Panc1 (cell line): ENCODE results near the gene CENPE. TPM values are rescaled to one million over a fixed set of nuclear protein-coding genes. Genes with fewer than 3 reads are reported as not detected.

Experiments
- ATAC-seq: fragments of 200-7000 bp; cut with Tn5 transposase; 2 replicates; pipeline ENCODE4 v1.9.1; 2020; ENCODE audit warnings: mild to moderate bottlenecking, moderate library complexity
- BruUV-seq: library from RNA; stranded (reverse); fragments of 400-500 nt; replicated peaks from 2 replicates; lab custom pipeline; 2021; lab: Mats Ljungman, UMichigan
- CTCF ChIA-PET: fragments of 300-600 bp; sonication (Branson Sonifier 250); formaldehyde crosslinking; loops from one replicate; lab custom pipeline; 2022; ENCODE audit warnings: antibody characterized with exemption; lab: Charles Lee
- POLR2A ChIA-PET: fragments of 300-600 bp; sonication (Branson Sonifier 250); formaldehyde crosslinking; loops from one replicate; lab custom pipeline; 2022; ENCODE audit warnings: antibody characterized with exemption; lab: Charles Lee
- DNase-seq: peaks from one replicate; pipeline ENCODE4 v3.0.0-alpha.2; 2010; ENCODE audit warnings: low read depth, low spot score
- H3K27ac ChIP-seq: 2 replicates; pipeline ENCODE4 v1.5.1; 2011; ENCODE audit warnings: mild to moderate bottlenecking, low read length, inconsistent platforms
- H3K27me3 ChIP-seq: fragments of 200-500 bp; sonication (Bioruptor generic); 2 replicates; pipeline ENCODE4 v1.6.0; 2014; ENCODE audit warnings: low read length, inconsistent platforms; ENCODE audit not compliant: control insufficient read depth, insufficient read depth
- H3K36me3 ChIP-seq: fragments of 200-500 bp; sonication (Bioruptor generic); 2 replicates; pipeline ENCODE4 v1.5.1; 2014; ENCODE audit warnings: inconsistent platforms, mild to moderate bottlenecking, low read length, moderate library complexity; ENCODE audit not compliant: control insufficient read depth, insufficient read depth
- H3K4me1 ChIP-seq: 2 replicates; pipeline ENCODE4 v1.5.1; 2011; ENCODE audit warnings: inconsistent platforms, mild to moderate bottlenecking, low read length, moderate library complexity; ENCODE audit not compliant: control insufficient read depth, insufficient read depth
- H3K4me3 ChIP-seq, 2 experiments: 2 replicates each; pipeline ENCODE4 v1.5.1; 2011 to 2012; ENCODE audit warnings: low read depth in 2 of 2, low read length in 2 of 2, mild to moderate bottlenecking in 2 of 2, inconsistent platforms in 1 of 2, moderate library complexity in 1 of 2
- H3K9me3 ChIP-seq: fragments of 200-500 bp; sonication (Bioruptor generic); 2 replicates; pipeline ENCODE4 v1.5.1; 2014; ENCODE audit warnings: low read depth, mild to moderate bottlenecking, inconsistent platforms, low read length, moderate library complexity; ENCODE audit not compliant: control insufficient read depth, insufficient read depth
- POLR2AphosphoS5 ChIP-seq: IDR thresholded peaks from 2 replicates; pipeline ENCODE4 v1.6.1; 2012; ENCODE audit warnings: mild to moderate bottlenecking, low read depth, low read length, moderate library complexity
- SIN3A ChIP-seq: IDR thresholded peaks from 2 replicates; pipeline ENCODE4 v1.6.1; 2012; ENCODE audit warnings: low read depth, mild to moderate bottlenecking, low read length, moderate library complexity, borderline replicate concordance; ENCODE audit not compliant: insufficient read depth
- TCF7L2 ChIP-seq: IDR thresholded peaks from 2 replicates; pipeline ENCODE4 v1.6.1; 2011; ENCODE audit warnings: mild to moderate bottlenecking, low read depth, low read length, inconsistent platforms
- in situ Hi-C: cut with HindIII; loops from 2 replicates; pipeline ENCODE4 v1.10.0; 2016; ENCODE audit warnings: low sequenced_read_pairs, low pct_unique_long_range_greater_than_20kb
- intact Hi-C: fragments of 100-400 bp; cut with micrococcal nuclease; formaldehyde crosslinking; loops from one replicate; pipeline ENCODE4 v1.10.0; 2022; ENCODE audit not compliant: unreplicated experiment
- total RNA-seq: library from RNA; stranded (reverse); gene quantifications from one replicate; pipeline ENCODE4 v1.2.1, GENCODE V29; 2021; ENCODE audit not compliant: unreplicated experiment
- TF ChIP-seq, protein P1 (sequence below), 2 experiments: IDR thresholded peaks; 2 replicates each; pipeline ENCODE4 v1.6.1; 2011 to 2012; ENCODE audit warnings: low read depth in 2 of 2, control low read depth in 1 of 2, low read length in 1 of 2, mild to moderate bottlenecking in 1 of 2, moderate library complexity in 1 of 2; ENCODE audit not compliant: insufficient read depth in 1 of 2
- TF ChIP-seq, protein P2 (sequence below): fragments of 450-650 bp; IDR thresholded peaks from 2 replicates; pipeline ENCODE4 v1.5.1; 2017; ENCODE audit warnings: mild to moderate bottlenecking

The CENPE gene
- total RNA-seq, 1 experiment from 2014 or later, result 25.2 TPM

DNA sequence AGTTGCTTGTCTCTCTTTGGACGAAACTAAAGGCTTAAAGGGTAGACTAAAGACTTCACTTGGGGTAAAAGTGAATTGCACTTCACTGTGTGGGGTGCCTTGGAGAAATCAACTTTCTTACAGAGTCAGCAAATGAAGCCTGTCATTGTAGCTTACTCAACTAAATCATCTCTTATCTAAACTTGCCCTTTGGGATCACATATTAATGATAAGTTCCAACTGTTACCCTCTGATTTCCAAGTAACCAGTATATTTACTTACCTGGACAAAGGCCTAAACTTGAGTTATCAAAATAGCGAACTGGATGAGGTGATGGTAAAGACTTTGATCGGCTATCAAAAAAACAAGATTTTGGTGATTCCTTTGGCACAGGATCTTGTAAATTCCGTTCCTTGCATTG, 89.6 kb downstream of the CENPE start:
- no peak for DNase-seq
- CTCF ChIA-PET, result no interaction called here
- in situ Hi-C loops, result no loop called here

DNA sequence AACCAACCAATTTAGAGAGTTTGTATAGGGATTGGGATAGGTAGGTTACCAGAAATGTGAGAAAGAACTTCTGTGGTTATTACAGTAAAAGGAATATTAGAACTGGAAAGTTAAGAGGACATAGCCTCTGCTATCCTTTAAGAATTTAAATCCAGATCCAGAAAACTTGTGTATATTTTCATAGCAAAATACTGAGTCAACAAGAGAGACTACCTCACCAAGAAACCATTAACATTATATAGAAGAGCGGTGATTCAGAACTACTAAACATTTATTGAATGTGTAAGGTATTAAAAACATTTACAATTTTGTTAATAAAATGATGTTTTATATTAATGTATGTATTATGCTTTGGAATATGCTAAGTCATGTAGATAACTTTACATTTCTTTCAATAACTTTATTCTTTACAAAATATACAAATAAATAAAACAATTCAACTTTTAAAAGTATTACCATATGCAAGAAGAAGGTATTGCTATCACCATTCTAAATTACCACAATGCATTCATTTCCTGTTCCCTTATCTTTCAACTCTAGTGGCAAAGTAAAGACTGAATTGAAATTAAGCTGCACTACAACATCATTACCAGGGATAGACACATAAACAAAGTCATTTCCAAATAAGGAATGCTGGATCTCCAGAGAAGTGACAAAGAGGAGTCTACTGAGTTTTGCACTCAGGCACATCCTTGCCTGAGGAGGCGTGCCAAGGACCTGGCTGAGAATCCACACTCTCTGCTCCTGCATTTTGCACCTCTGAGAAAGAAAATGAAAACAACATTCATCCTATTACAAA, 92.4 kb downstream of the CENPE start:
- no peak overlapping the region for H3K4me3 ChIP-seq
- no TSS peak for BruUV-seq
- peaks cover 10% of the 10 kb centered on the region; the same call in 1 of the 2 replicates for H3K36me3 ChIP-seq
- no peak overlapping the region for H3K27ac ChIP-seq
- DNase-seq, result no peak
- ChIA-PET POLR2A (no interaction called here), CTCF (no interaction called here)
- TF ChIP-seq TCF7L2 (no peak), POLR2AphosphoS5 (no peak), SIN3A (no peak)
- TF ChIP-seq, protein P1, sequence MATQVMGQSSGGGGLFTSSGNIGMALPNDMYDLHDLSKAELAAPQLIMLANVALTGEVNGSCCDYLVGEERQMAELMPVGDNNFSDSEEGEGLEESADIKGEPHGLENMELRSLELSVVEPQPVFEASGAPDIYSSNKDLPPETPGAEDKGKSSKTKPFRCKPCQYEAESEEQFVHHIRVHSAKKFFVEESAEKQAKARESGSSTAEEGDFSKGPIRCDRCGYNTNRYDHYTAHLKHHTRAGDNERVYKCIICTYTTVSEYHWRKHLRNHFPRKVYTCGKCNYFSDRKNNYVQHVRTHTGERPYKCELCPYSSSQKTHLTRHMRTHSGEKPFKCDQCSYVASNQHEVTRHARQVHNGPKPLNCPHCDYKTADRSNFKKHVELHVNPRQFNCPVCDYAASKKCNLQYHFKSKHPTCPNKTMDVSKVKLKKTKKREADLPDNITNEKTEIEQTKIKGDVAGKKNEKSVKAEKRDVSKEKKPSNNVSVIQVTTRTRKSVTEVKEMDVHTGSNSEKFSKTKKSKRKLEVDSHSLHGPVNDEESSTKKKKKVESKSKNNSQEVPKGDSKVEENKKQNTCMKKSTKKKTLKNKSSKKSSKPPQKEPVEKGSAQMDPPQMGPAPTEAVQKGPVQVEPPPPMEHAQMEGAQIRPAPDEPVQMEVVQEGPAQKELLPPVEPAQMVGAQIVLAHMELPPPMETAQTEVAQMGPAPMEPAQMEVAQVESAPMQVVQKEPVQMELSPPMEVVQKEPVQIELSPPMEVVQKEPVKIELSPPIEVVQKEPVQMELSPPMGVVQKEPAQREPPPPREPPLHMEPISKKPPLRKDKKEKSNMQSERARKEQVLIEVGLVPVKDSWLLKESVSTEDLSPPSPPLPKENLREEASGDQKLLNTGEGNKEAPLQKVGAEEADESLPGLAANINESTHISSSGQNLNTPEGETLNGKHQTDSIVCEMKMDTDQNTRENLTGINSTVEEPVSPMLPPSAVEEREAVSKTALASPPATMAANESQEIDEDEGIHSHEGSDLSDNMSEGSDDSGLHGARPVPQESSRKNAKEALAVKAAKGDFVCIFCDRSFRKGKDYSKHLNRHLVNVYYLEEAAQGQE (IDR thresholded peaks at IDR 0.05; ENCODE audit: insufficient read depth in 1 of 2, low read depth in 2 of 2, low read length in 1 of 2), result no peak
- TF ChIP-seq, protein P2, sequence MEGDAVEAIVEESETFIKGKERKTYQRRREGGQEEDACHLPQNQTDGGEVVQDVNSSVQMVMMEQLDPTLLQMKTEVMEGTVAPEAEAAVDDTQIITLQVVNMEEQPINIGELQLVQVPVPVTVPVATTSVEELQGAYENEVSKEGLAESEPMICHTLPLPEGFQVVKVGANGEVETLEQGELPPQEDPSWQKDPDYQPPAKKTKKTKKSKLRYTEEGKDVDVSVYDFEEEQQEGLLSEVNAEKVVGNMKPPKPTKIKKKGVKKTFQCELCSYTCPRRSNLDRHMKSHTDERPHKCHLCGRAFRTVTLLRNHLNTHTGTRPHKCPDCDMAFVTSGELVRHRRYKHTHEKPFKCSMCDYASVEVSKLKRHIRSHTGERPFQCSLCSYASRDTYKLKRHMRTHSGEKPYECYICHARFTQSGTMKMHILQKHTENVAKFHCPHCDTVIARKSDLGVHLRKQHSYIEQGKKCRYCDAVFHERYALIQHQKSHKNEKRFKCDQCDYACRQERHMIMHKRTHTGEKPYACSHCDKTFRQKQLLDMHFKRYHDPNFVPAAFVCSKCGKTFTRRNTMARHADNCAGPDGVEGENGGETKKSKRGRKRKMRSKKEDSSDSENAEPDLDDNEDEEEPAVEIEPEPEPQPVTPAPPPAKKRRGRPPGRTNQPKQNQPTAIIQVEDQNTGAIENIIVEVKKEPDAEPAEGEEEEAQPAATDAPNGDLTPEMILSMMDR, result no peak
- H3K4me1 ChIP-seq, result no peaks in the 10 kb centered on the region
- in situ Hi-C loops (no loop called here), intact Hi-C loops (no loop called here)
- H3K27me3 ChIP-seq, result no peaks in the 10 kb centered on the region
- H3K9me3 ChIP-seq, result no peaks in the 10 kb centered on the region
- no peak for ATAC-seq

More for the DNA sequence above, 89.6 kb downstream of the CENPE start:
- POLR2A ChIA-PET, result interaction anchor here (0.6 kb wide), 1 partner anchor 49 kb away, joined by 3 read pairs; no protein-coding TSS in a partner anchor
- no peak overlapping the region for H3K4me3 ChIP-seq
- no peaks in the 10 kb centered on the region for H3K4me1 ChIP-seq
- no peak overlapping the region for H3K27ac ChIP-seq
- no TSS peak for BruUV-seq
- H3K27me3 ChIP-seq, result no peaks in the 10 kb centered on the region
- H3K36me3 ChIP-seq, result peaks cover 12% of the 10 kb centered on the region; the same call in 1 of the 2 replicates
- H3K9me3 ChIP-seq, result no peaks in the 10 kb centered on the region
- ATAC-seq, result no peak
- TF ChIP-seq, protein P2, result no peak
- TF ChIP-seq, protein P1 (IDR thresholded peaks at IDR 0.05; ENCODE audit: insufficient read depth in 1 of 2, low read depth in 2 of 2, low read length in 1 of 2), result no peak
- TF ChIP-seq SIN3A (no peak), POLR2AphosphoS5 (no peak), TCF7L2 (no peak)
- intact Hi-C loops, result no loop called here
